GM12891 (cell line): Measurements from ENCODE around the gene POU2F2.

ENCODE experiments used
- POLR2A ChIP-seq: IDR thresholded peaks from 2 replicates; pipeline ENCODE4 v1.6.1; 2011; ENCODE audit warnings: low read depth, low read length, control low read depth
- POLR2AphosphoS5 ChIP-seq: IDR thresholded peaks from 2 replicates; pipeline ENCODE4 v1.6.1; 2011; ENCODE audit warnings: low read depth, low read length, control low read depth
- POU2F2 ChIP-seq: IDR thresholded peaks from 2 replicates; pipeline ENCODE4 v1.6.1; 2011; ENCODE audit warnings: low read depth, mild to moderate bottlenecking, control low read depth, low read length, moderate library complexity
- SPI1 ChIP-seq: IDR thresholded peaks from 2 replicates; pipeline ENCODE4 v1.6.1; 2011; ENCODE audit warnings: low read depth, low read length, control low read depth
- TAF1 ChIP-seq: IDR thresholded peaks from 2 replicates; pipeline ENCODE4 v1.6.1; 2011; ENCODE audit warnings: low read depth, low read length, control low read depth

- TF ChIP-seq POLR2AphosphoS5 (no peak), POLR2A (no peak), TAF1 (no peak), SPI1 (no peak), POU2F2 (no peak)
Measured at GRCh38 chr19:42161616-42162263, 29.5 kb upstream of the POU2F2 start.
